KMS-11 (cell line): ENCODE data around the gene SPRR1A.

ENCODE experiments used
- H2AFZ ChIP-seq: fragments of 200-600 bp; sonication (generic); 2 replicates; pipeline ENCODE4 v1.6.1; 2016; ENCODE audit warnings: antibody characterized with exemption, mixed run types, low read depth
- H3K27ac ChIP-seq: fragments of 200-600 bp; sonication (generic); 2 replicates; pipeline ENCODE4 v1.6.1; 2016; ENCODE audit warnings: mild to moderate bottlenecking, mixed run types
- H3K27me3 ChIP-seq: fragments of 200-600 bp; sonication (generic); 2 replicates; pipeline ENCODE4 v1.6.1; 2017; ENCODE audit warnings: mild to moderate bottlenecking, low read depth, mixed run types, moderate library complexity; ENCODE audit not compliant: insufficient read depth
- H3K36me3 ChIP-seq: fragments of 200-600 bp; sonication (generic); 2 replicates; pipeline ENCODE4 v1.6.1; 2017; ENCODE audit warnings: mild to moderate bottlenecking, mixed run types; ENCODE audit not compliant: insufficient read depth
- H3K4me1 ChIP-seq: fragments of 200-600 bp; sonication (generic); 2 replicates; pipeline ENCODE4 v1.6.1; 2016; ENCODE audit warnings: mild to moderate bottlenecking, low read depth, mixed run types; ENCODE audit not compliant: poor library complexity, severe bottlenecking
- H3K4me2 ChIP-seq: fragments of 200-600 bp; sonication (generic); 2 replicates; pipeline ENCODE4 v1.7.0; 2016; ENCODE audit warnings: mild to moderate bottlenecking, mixed run types
- H3K4me3 ChIP-seq: fragments of 200-600 bp; sonication (generic); IDR thresholded peaks from 2 replicates; pipeline ENCODE4 v1.6.1; 2017; ENCODE audit warnings: low read depth, low read length, mixed read lengths; ENCODE audit not compliant: insufficient read depth
- H3K79me2 ChIP-seq: fragments of 200-600 bp; sonication (generic); 2 replicates; pipeline ENCODE4 v1.6.1; 2016; ENCODE audit warnings: low read depth, mixed run types; ENCODE audit not compliant: insufficient read depth
- H3K9ac ChIP-seq: fragments of 200-600 bp; sonication (generic); 2 replicates; pipeline ENCODE4 v1.6.1; 2016; ENCODE audit warnings: mild to moderate bottlenecking, mixed run types
- H4K20me1 ChIP-seq: fragments of 200-600 bp; sonication (generic); 2 replicates; pipeline ENCODE4 v1.6.1; 2016; ENCODE audit warnings: mild to moderate bottlenecking, mixed run types; ENCODE audit not compliant: insufficient read depth
- TF ChIP-seq, protein P1 (sequence below): fragments of 200-600 bp; sonication (generic); conservative IDR thresholded peaks from 2 replicates; pipeline ENCODE4 v1.6.1; 2017; ENCODE audit warnings: low read depth, mild to moderate bottlenecking, antibody characterized with exemption, low read length, moderate library complexity, mixed read lengths

The SPRR1A gene

GRCh38 chr1:152997901-152998300, 14.0 kb downstream of the SPRR1A start:
- no peaks in the 10 kb centered on the region for H4K20me1 ChIP-seq
- H3K36me3 ChIP-seq, result no peaks in the 10 kb centered on the region
- H3K9ac ChIP-seq, result no peak overlapping the region
- no peaks in the 10 kb centered on the region for H3K4me1 ChIP-seq
- no peaks in the 10 kb centered on the region for H3K79me2 ChIP-seq
- H3K4me3 ChIP-seq, result no peak overlapping the region
- H2AFZ ChIP-seq, result no peak overlapping the region
- no peaks in the 10 kb centered on the region for H3K27me3 ChIP-seq
- TF ChIP-seq, protein P1, sequence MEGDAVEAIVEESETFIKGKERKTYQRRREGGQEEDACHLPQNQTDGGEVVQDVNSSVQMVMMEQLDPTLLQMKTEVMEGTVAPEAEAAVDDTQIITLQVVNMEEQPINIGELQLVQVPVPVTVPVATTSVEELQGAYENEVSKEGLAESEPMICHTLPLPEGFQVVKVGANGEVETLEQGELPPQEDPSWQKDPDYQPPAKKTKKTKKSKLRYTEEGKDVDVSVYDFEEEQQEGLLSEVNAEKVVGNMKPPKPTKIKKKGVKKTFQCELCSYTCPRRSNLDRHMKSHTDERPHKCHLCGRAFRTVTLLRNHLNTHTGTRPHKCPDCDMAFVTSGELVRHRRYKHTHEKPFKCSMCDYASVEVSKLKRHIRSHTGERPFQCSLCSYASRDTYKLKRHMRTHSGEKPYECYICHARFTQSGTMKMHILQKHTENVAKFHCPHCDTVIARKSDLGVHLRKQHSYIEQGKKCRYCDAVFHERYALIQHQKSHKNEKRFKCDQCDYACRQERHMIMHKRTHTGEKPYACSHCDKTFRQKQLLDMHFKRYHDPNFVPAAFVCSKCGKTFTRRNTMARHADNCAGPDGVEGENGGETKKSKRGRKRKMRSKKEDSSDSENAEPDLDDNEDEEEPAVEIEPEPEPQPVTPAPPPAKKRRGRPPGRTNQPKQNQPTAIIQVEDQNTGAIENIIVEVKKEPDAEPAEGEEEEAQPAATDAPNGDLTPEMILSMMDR, result no peak
- H3K27ac ChIP-seq, result no peak overlapping the region
- no peak overlapping the region for H3K4me2 ChIP-seq

GRCh38 chr1:152998476-152998875, 14.6 kb downstream of the SPRR1A start:
- H3K4me3 ChIP-seq, result no peak overlapping the region
- TF ChIP-seq, protein P1, result no peak

DNA sequence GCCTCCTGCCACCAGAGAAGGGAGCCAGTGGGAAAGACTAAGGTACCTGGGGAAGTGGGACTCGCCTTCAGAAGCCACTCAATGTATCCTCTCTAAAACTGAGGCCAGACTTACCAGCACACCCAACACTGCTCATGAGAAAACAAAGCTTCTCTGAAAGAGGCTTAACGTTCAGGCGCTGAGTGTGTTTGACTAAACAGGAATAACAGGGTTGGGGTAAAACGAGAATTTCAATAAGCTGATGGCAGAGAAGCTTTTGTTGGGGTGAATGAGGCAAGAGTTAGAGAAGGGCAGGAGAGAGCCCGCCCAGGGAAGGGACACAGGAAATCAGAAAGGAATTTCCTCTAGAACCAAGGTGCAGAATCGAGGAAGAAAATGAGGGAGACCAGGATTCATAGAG, 15.9 kb downstream of the SPRR1A start:
- Histone ChIP-seq H3K36me3 (no peaks in the 10 kb centered on the region), H3K79me2 (no peaks in the 10 kb centered on the region), H3K27ac (no peak overlapping the region), H2AFZ (no peak overlapping the region), H3K4me1 (no peaks in the 10 kb centered on the region), H3K27me3 (no peaks in the 10 kb centered on the region), H3K4me2 (no peak overlapping the region), H3K9ac (no peak overlapping the region), H4K20me1 (no peaks in the 10 kb centered on the region), H3K4me3 (no peak overlapping the region)
- TF ChIP-seq, protein P1, result no peak

More at GRCh38 chr1:152998476-152998875, 14.6 kb downstream of the SPRR1A start:
- H3K4me1 ChIP-seq, result no peaks in the 10 kb centered on the region
- H2AFZ ChIP-seq, result no peak overlapping the region
- H3K79me2 ChIP-seq, result no peaks in the 10 kb centered on the region
- no peak overlapping the region for H3K4me2 ChIP-seq
- no peaks in the 10 kb centered on the region for H3K36me3 ChIP-seq
- no peaks in the 10 kb centered on the region for H4K20me1 ChIP-seq
- H3K9ac ChIP-seq, result no peak overlapping the region
- H3K27ac ChIP-seq, result no peak overlapping the region
- no peaks in the 10 kb centered on the region for H3K27me3 ChIP-seq

- Histone ChIP-seq H3K4me2 (no peak overlapping the region), H3K9ac (no peak overlapping the region), H2AFZ (no peak overlapping the region), H4K20me1 (no peaks in the 10 kb centered on the region), H3K4me3 (no peak overlapping the region), H3K27ac (no peak overlapping the region), H3K79me2 (no peaks in the 10 kb centered on the region), H3K4me1 (no peaks in the 10 kb centered on the region), H3K36me3 (no peaks in the 10 kb centered on the region), H3K27me3 (no peaks in the 10 kb centered on the region)
- TF ChIP-seq, protein P1, result no peak
These were observed 16.4 kb downstream of the SPRR1A start for GRCh38 chr1:153000294-153000693.
